Fibroblast of villous mesenchyme (primary cell): ENCODE measurements around the gene CEP120. TPM values are rescaled to one million over a fixed set of nuclear protein-coding genes. Genes with fewer than 3 reads are reported as not detected.

Experiments
- DNase-seq: peaks from one replicate; pipeline ENCODE4 v3.0.0-alpha.2; 2010; ENCODE audit warnings: low read depth
- H3K4me3 ChIP-seq: 2 replicates; pipeline ENCODE4 v1.5.1; 2011; ENCODE audit warnings: low read depth, mild to moderate bottlenecking, low read length
- CTCF ChIP-seq: IDR thresholded peaks from 2 replicates; pipeline ENCODE4 v1.5.1; 2012; ENCODE audit warnings: low read depth, mild to moderate bottlenecking, low read length; ENCODE audit not compliant: insufficient read depth
- total RNA-seq: library from RNA; depleted of rRNA; stranded (reverse); fragments of >200 nt; gene quantifications from 2 replicates; pipeline ENCODE4 v1.2.3, GENCODE V29; 2012

The CEP120 gene
- total RNA-seq, 1 donor, result 24.2 TPM

DNA sequence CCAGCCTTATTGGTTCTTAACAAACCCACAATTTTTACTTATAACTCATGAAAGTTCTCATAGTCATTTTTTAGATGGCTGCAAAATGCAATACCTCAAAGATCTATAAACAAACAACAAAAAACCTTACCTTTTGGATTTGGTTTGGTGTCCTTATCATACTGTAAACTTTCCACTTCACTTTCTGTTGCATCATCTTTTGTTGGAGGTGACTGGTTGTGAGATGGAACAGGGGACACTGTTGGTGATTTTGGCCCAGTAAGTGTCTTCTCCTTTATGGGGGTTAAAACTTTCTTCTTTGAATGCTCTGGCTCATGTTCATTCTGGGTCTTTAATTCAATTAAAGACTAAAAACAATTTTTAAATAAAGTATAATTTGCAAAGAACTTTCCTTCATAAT, 33.4 kb downstream of the CEP120 start:
- TF ChIP-seq CTCF, result no peak
- DNase-seq, result no peak
- no peak overlapping the region for H3K4me3 ChIP-seq

- DNase-seq, result peak; percentile 12
- TF ChIP-seq CTCF, result no peak
- no peak overlapping the region for H3K4me3 ChIP-seq
Measured at GRCh38 chr5:123387313-123387712, 35.9 kb downstream of the CEP120 start.

DNA sequence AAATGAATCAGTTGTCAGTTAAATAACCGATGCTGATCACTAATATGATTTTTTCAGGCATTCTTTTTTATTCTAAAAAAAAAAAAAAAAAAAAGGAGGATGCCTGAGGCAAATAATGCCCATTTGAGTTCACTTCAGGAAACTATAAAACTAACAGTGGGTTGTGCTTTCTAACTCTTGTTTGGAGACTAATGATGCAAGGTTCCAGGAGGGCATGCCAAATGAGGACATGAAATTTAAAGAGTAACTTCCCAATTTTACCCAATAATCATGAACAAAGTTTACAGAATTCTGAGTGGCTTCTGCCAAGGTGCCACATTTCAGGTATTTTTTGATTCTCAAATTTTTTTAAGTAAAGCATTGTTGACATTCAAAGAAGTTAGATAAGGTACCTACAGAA, 41.0 kb downstream of the CEP120 start:
- no peak for DNase-seq
- no peak overlapping the region for H3K4me3 ChIP-seq
- TF ChIP-seq CTCF, result no peak

DNA sequence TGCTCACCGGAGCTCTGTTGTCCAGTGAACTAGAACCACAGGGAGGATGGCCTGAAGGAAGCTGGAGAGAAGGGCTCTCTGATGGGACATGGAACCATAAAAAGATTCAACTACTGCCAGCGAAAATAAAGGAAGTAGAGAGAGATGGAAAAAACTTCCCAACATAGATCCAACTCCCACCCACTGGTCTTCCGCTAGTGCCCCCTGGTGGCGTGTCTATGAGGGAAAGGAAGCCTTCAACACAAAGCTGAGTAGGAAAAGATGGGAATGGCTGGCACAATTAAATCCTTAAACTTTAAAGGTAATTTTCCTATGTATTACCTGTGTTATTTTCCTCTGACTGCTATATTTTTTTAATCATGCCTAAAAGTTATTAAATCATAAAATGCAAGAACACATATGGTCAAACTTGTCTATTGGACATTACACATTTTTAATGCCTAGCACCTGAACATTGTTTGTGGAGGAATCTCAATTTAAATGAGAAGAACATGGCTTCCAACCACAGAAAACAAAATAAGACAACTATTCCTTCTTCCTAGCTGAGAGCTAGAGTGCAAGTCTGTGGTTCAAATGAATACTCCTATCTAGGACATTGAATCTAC, 51.5 kb downstream of the CEP120 start:
- no peak overlapping the region for H3K4me3 ChIP-seq
- peak; percentile 61 for TF ChIP-seq CTCF
- peak; percentile 14 for DNase-seq

DNA sequence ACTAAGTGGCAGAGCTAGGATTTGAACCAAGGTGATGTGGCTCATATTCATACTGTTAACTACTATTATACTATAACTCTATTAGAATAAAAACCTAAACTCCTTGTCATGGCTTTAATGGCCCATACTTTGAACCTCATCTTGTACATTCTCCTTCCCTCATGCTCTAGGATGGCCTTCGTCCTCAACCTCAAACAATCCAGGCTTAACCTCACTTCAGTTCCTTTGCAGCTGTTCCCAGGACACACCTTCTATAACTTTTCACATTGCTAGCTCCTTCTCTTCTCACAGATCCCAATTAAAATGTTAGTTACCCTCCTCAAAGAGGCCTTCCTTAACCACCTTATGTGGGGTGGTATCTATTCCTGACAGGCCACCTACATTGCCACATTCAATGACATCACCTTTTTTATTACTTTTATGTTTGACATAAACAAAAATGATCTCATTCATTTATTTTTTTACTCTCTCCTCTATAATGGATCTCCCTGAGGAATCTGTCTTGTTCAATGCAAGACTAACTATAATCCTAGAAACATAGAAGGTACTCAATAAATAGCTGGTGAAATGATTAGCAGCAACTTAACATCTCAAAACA, 53.7 kb downstream of the CEP120 start:
- no peak for DNase-seq
- TF ChIP-seq CTCF, result no peak
- no peak overlapping the region for H3K4me3 ChIP-seq

GRCh38 chr5:123367739-123368138, 55.5 kb downstream of the CEP120 start:
- no peak overlapping the region for H3K4me3 ChIP-seq
- peak; percentile 27 for TF ChIP-seq CTCF
- peak; percentile 32 for DNase-seq

DNA sequence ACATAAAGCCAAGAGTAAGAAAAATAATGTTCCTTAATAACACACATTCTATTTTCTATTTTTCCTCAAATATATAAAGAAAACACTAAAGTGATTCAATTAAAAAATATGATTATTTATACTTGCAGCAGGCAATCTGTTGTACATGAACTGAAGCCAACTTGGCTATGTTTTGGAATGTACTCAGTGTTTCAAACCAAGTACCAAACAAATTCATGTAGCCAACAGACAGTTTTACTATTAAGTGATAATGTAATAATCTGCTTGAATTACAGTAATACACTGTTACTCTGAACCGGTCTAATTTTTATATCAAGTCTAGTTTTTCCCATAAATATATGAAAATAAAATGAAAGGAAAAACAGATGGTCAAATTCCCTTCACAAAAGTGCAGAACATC, 58.0 kb downstream of the CEP120 start:
- no peak overlapping the region for H3K4me3 ChIP-seq
- TF ChIP-seq CTCF, result no peak
- peak; percentile 59 for DNase-seq
